T-cell (primary cell): ENCODE results near the gene RAPGEF4. TPM values are rescaled to one million over a fixed set of nuclear protein-coding genes. Genes with fewer than 3 reads are reported as not detected.

Experiments
- ATAC-seq, 4 experiments: fragments of 200-7000 bp in 3 of 4; fragments of 150-1000 bp in 1 of 4; cut with Tn5 transposase; replicated peaks in 1 of 4; 1 replicate in 3 of 4; 2 replicates in 1 of 4; pipeline ENCODE4 v1.10.0; 2021; ENCODE audit warnings: moderate library complexity in 3 of 4, mild to moderate bottlenecking in 2 of 4, moderate number of reproducible peaks in 1 of 4
- CTCF ChIA-PET, 2 donors: fragments of 300-600 bp; sonication (Branson Sonifier 250); formaldehyde crosslinking; loops; one replicate each; lab custom pipeline; 2022; ENCODE audit warnings: antibody characterized with exemption in 2 of 2; lab: Charles Lee
- POLR2A ChIA-PET, 2 donors: fragments of 300-600 bp; sonication (Branson Sonifier 250); formaldehyde crosslinking; loops; one replicate each; lab custom pipeline; 2022; ENCODE audit warnings: antibody characterized with exemption in 2 of 2; lab: Charles Lee
- DNase-seq, 35 experiments: peaks; one replicate each; pipeline versions ENCODE4 v3.0.0 to v3.0.0-alpha.2; 2013 to 2023
- H3K27ac ChIP-seq: one replicate; pipeline ENCODE4 v1.5.1; 2013; ENCODE audit warnings: low read length
- H3K27me3 ChIP-seq, 2 experiments: replicated peaks in 1 of 2; 1 replicate in 1 of 2; 2 replicates in 1 of 2; pipeline versions ENCODE4 v1.6.1 to v1.7.0; 2013; ENCODE audit warnings: low read length in 1 of 2, mixed read lengths in 1 of 2; ENCODE audit not compliant: control insufficient read depth in 2 of 2, insufficient read depth in 2 of 2; ENCODE audit errors: extremely low read depth in 1 of 2
- H3K36me3 ChIP-seq, 2 donors: 1 replicate in 1 of 2; 2 replicates in 1 of 2; pipeline versions ENCODE4 v1.6.1 to v1.7.0; 2013; ENCODE audit warnings: low read length in 1 of 2; ENCODE audit not compliant: control insufficient read depth in 2 of 2, insufficient read depth in 1 of 2; ENCODE audit errors: extremely low read depth in 1 of 2
- H3K4me1 ChIP-seq, 2 experiments: 1 replicate in 1 of 2; 2 replicates in 1 of 2; pipeline versions ENCODE4 v1.6.1 to v1.7.0; 2013; ENCODE audit warnings: low read length in 2 of 2, mixed read lengths in 1 of 2; ENCODE audit not compliant: insufficient read depth in 2 of 2, control insufficient read depth in 1 of 2; ENCODE audit errors: extremely low read depth in 1 of 2
- H3K4me3 ChIP-seq, 2 donors: 1 replicate in 1 of 2; 2 replicates in 1 of 2; pipeline versions ENCODE4 v1.5.1 to v1.7.0; 2013; ENCODE audit warnings: mild to moderate bottlenecking in 2 of 2, low read length in 1 of 2, moderate library complexity in 1 of 2; ENCODE audit not compliant: control insufficient read depth in 1 of 2; ENCODE audit errors: extremely low read depth in 1 of 2
- H3K9me3 ChIP-seq: 2 replicates; pipeline ENCODE4 v1.7.0; 2013
- H3K27ac Mint-ChIP-seq, 2 donors: one replicate each; pipeline ENCODE4 v1.8.0; 2020 to 2021; ENCODE audit warnings: mild to moderate bottlenecking in 2 of 2, mixed read lengths in 2 of 2
- H3K27me3 Mint-ChIP-seq, 2 donors: one replicate each; pipeline ENCODE4 v1.8.0; 2021 to 2022; ENCODE audit warnings: mixed read lengths in 2 of 2
- H3K36me3 Mint-ChIP-seq: one replicate; pipeline ENCODE4 v1.8.0; 2021; ENCODE audit warnings: mixed read lengths
- H3K4me1 Mint-ChIP-seq, 3 donors: one replicate each; pipeline ENCODE4 v1.8.0; 2020 to 2022; ENCODE audit warnings: mixed read lengths in 3 of 3, mild to moderate bottlenecking in 1 of 3
- H3K4me3 Mint-ChIP-seq, 3 donors: one replicate each; pipeline ENCODE4 v1.8.0; 2020 to 2022; ENCODE audit warnings: mild to moderate bottlenecking in 3 of 3, mixed read lengths in 3 of 3, moderate library complexity in 3 of 3
- H3K9me3 Mint-ChIP-seq, 3 donors: one replicate each; pipeline ENCODE4 v1.8.0; 2020 to 2022; ENCODE audit warnings: mixed read lengths in 3 of 3
- WGBS: methylation state at CpG from one replicate; pipeline ENCODE4 v1.1.5; 2013; ENCODE audit warnings: missing lambda C conversion rate; ENCODE audit not compliant: insufficient coverage; 5-methylcytosine and 5-hydroxymethylcytosine counted together
- total RNA-seq, 35 experiments: library from RNA in 6 of 35; stranded (reverse) in 6 of 35; fragments of 120-200 nt in 1 of 35; gene quantifications; one replicate each; pipeline versions ENCODE4 v1.2.1 to v1.2.4 and lab custom pipeline; 2013 to 2026

RAPGEF4 gene
- total RNA-seq, 5 donors from 2014 or later (not counting 1 experiment from before 2014, with no cell fraction given) = 0.18 to 2.5 (median 0.38) TPM

DNA sequence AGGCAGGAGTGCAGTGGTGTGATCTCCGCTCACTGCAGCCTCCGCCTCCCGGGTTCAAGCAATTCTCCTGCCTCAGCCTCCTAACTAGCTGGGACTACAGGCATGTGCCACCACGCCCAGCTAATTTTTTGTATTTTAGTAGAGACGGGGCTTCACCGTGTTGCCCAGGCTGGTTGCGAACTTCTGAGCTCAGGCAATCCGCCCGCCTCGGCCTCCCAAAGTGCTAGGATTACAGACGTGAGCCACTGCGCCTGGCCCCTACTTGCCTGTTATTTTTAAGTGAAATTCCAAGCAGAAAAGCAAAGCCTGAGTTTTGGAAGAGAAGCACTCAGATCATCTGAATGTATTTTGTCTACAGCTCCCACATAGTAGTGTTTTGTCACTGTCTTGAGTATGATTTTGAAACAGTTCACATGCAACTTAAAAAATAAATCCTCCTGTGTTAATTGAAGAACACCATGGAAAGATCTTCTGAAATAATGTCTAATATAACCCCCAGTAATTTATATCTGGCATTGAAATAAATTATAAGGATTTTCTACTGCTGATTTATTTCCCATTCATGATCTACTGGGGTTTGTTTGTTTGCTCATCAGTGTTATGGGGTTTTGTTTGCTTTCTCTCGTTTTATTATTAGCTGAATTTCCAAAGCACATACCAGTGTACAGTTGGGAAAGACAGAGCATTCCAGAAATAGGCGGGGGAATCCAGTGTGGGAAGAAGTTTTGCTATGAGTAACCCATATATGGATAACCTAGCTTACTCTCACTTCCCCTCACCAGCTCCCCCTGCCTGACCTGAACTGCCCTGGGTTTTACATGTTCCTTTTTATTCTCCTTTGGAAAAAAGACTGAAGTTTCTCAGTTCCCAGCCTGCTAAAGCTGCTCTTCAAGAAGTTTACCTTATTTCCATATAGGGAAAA lies 259.9 kb downstream of the RAPGEF4 start:
- ChIA-PET CTCF (no interaction called here), POLR2A (no interaction called here)
- peaks cover 0 to 10% of the 10 kb centered on the region in 2 donors for H3K27me3 Mint-ChIP-seq
- Histone ChIP-seq H3K4me3 (no peak overlapping the region), H3K27ac (no peak overlapping the region), H3K36me3 (no peaks in the 10 kb centered on the region), H3K9me3 (no peaks in the 10 kb centered on the region), H3K4me1 (no peaks in the 10 kb centered on the region), H3K27me3 (no peaks in the 10 kb centered on the region)
- no peaks in the 10 kb centered on the region for H3K9me3 Mint-ChIP-seq
- no peaks in the 10 kb centered on the region for H3K4me1 Mint-ChIP-seq
- DNase-seq (no peak), ATAC-seq (no peak)
- H3K36me3 Mint-ChIP-seq = no peaks in the 10 kb centered on the region
- no peak overlapping the region for H3K27ac Mint-ChIP-seq
- 92% methylated on average over 8 of the region's 14 CpGs for WGBS
- H3K4me3 Mint-ChIP-seq = no peak overlapping the region

DNA sequence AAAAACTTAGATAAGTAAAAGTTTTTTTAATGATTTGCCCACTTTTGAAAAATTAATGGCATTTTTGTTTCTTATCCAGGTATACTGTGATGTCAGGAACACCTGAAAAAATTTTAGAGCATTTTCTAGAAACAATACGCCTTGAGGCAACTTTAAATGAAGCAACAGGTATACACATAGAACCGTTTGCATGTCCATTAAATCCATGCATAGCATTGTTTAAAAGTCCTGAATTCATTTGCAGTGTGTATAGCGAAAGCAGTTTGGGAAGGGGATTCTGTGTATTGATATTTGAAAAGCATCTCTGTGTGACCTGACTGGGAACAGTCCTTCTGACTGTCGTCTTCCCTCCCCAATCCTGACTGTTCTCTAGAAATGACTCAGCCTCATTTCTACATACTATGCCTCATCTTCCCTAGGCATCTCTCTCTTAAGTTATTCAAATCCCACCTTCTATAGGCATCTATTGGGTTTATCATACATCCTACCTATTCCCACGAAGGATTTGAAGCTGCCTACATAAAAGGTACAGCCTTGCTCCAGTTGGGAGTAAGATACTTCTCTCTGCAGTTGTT lies 260.8 kb downstream of the RAPGEF4 start:
- 100% methylated on average over 1 of the region's 5 CpGs for WGBS
- Histone ChIP-seq H3K27me3 (no peaks in the 10 kb centered on the region), H3K4me3 (no peak overlapping the region), H3K4me1 (no peaks in the 10 kb centered on the region), H3K36me3 (no peaks in the 10 kb centered on the region), H3K9me3 (no peaks in the 10 kb centered on the region), H3K27ac (no peak overlapping the region)
- peaks cover 0 to 15% of the 10 kb centered on the region in 2 donors for H3K27me3 Mint-ChIP-seq
- no peak overlapping the region for H3K4me3 Mint-ChIP-seq
- no peaks in the 10 kb centered on the region for H3K36me3 Mint-ChIP-seq
- POLR2A ChIA-PET = no interaction called here
- no peaks in the 10 kb centered on the region for H3K9me3 Mint-ChIP-seq
- no peak overlapping the region for H3K27ac Mint-ChIP-seq
- ATAC-seq (no peak), DNase-seq (no peak)
- CTCF ChIA-PET = interaction anchor here in 1 of 2 donors (0.6 kb wide), 1 partner anchor 923 kb away, joined by 4 read pairs; no protein-coding TSS in a partner anchor
- no peaks in the 10 kb centered on the region for H3K4me1 Mint-ChIP-seq

DNA sequence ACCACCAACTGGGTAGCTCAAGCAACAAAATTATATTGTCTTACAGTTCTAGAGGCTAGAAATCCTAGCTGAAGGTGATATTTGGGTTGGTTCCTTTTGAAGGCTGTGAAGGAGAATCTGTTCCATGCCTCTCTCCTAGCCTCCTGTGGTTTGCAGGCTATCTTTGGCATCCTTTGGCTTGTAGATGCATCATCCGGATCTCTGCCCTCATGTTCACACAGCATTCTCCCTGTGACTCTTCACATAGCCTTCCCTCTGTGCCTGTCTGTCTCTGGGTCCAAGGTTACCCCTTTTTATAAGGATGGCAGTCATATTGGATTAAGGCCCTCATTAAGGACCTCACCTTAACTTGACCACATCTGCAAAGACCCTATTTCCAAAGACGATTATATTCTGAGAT lies 261.4 kb downstream of the RAPGEF4 start:
- Mint-ChIP-seq H3K9me3 (no peaks in the 10 kb centered on the region), H3K27ac (no peak overlapping the region), H3K4me1 (no peaks in the 10 kb centered on the region), H3K36me3 (no peaks in the 10 kb centered on the region), H3K4me3 (no peak overlapping the region), H3K27me3 (peaks cover 0 to 17% of the 10 kb centered on the region in 2 donors)
- POLR2A ChIA-PET = no interaction called here
- no peaks in the 10 kb centered on the region for H3K4me1 ChIP-seq
- DNase-seq = no peak
- WGBS = no CpG with 5 or more reads among the region's 2 CpGs
- no peaks in the 10 kb centered on the region for H3K27me3 ChIP-seq
- no peak overlapping the region for H3K27ac ChIP-seq
- no peak overlapping the region for H3K4me3 ChIP-seq
- no peaks in the 10 kb centered on the region for H3K9me3 ChIP-seq
- CTCF ChIA-PET = interaction anchor here in 1 of 2 donors (0.6 kb wide), 1 partner anchor 923 kb away, joined by 4 read pairs; no protein-coding TSS in a partner anchor
- ATAC-seq = no peak
- H3K36me3 ChIP-seq = no peaks in the 10 kb centered on the region

DNA sequence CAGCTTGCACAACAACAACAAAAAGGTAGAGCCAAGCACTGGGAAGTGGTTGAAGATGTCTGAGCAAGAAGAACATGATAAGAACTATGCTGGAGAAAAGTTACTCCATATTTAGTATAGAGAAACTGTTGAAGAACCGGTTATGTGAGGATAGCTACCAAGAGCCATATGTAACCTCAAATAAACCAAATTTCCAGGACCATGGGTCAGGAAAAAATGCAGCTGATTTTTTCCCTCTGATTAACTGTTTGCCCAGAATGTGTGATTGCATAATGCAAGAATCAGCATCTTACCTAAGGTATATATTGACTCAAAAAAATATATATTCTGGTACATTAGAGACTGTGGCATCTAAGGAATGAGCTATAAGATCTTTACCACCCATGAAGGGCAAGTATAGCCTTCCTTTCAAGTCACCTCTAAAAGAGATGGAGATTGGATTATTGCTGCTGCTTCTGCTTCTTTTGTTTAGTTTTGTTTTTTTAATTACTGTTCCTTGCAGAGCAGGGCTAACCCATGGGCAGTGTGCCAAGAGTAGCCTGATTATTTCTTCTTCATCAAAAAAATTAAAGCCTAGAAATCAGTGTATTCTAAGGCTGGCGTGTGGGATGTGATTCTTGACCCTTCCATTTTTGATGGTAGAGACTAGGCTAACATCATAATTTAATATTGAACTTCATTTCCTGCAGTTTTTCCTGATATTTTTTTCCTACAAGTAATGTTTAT lies 263.1 kb downstream of the RAPGEF4 start:
- Mint-ChIP-seq H3K27me3 (peaks cover 0 to 18% of the 10 kb centered on the region in 2 donors), H3K27ac (no peak overlapping the region), H3K4me1 (no peaks in the 10 kb centered on the region), H3K4me3 (no peak overlapping the region), H3K9me3 (no peaks in the 10 kb centered on the region), H3K36me3 (no peaks in the 10 kb centered on the region)
- ATAC-seq (no peak), DNase-seq (no peak)
- Histone ChIP-seq H3K4me1 (no peaks in the 10 kb centered on the region), H3K4me3 (no peak overlapping the region), H3K27me3 (peaks cover 0 to 5% of the 10 kb centered on the region in 2 experiments), H3K36me3 (no peaks in the 10 kb centered on the region), H3K27ac (no peak overlapping the region), H3K9me3 (no peaks in the 10 kb centered on the region)
- POLR2A ChIA-PET = no interaction called here
- CTCF ChIA-PET = no interaction called here
- no CpG with 5 or more reads among the region's 2 CpGs for WGBS

DNA sequence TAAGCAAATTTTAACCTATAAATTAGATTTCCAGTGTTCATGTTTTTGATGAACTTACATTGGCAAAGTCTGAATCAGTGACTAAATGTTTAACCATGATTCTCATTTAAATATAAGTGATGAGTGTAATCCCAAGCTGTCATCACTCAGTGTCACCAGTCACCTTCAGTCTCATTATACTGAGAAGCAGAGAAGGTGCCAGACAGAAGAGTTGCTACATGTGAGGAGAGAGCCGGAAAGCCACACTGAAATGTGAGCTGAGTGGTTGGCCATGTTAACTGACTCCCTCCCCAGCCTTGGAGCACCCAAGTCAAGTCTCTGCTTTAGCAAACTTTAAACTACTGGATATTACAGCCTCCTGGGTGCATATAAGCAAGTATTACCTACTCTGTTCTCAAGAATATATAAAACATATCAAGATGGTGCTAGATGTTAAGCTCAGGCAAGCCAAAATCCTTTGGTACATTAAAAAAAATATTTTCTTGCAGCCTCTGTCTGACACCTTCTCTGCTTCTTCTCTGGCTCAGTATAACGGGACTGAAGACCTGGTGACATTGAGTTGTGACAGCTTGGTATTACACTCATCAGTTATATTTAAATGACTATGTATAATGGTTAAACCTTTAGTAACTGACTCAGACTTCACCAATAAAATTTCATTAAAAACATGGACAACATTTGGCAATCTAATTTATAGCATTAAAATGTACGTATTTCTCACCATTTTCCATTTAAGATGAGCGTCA lies 264.2 kb downstream of the RAPGEF4 start:
- H3K4me3 ChIP-seq = no peak overlapping the region
- ChIA-PET POLR2A (interaction anchor here in 1 of 2 donors (0.5 kb wide), 1 partner anchor 287 kb away, joined by 7 read pairs; no protein-coding TSS in a partner anchor), CTCF (interaction anchor here in 1 of 2 donors (0.5 to 0.7 kb wide), 2 partner anchors 29 to 89 kb away, joined by 3 read pairs; no protein-coding TSS in a partner anchor)
- ATAC-seq = no peak
- no peaks in the 10 kb centered on the region for H3K9me3 ChIP-seq
- Mint-ChIP-seq H3K27ac (no peak overlapping the region), H3K4me3 (no peak overlapping the region), H3K9me3 (no peaks in the 10 kb centered on the region), H3K36me3 (no peaks in the 10 kb centered on the region), H3K4me1 (no peaks in the 10 kb centered on the region), H3K27me3 (peaks cover 0 to 18% of the 10 kb centered on the region in 2 donors)
- H3K36me3 ChIP-seq = no peaks in the 10 kb centered on the region
- 86% methylated on average over 1 of the region's 4 CpGs for WGBS
- peaks cover 0 to 5% of the 10 kb centered on the region in 2 experiments for H3K27me3 ChIP-seq
- H3K27ac ChIP-seq = no peak overlapping the region
- H3K4me1 ChIP-seq = no peaks in the 10 kb centered on the region
- no peak for DNase-seq
